Activated CD8-positive, alpha-beta memory T cell treated with anti-CD3 and anti-CD28 coated beads for 24 hours (primary cell): ENCODE results near the gene GALNT2.
A peak's percentile ranks its signal among the peaks of the same experiment; 100 is the strongest.

ENCODE experiments used
- DNase-seq: peaks from one replicate; pipeline ENCODE4 v3.0.0-alpha.2; 2020

The GALNT2 gene

DNA sequence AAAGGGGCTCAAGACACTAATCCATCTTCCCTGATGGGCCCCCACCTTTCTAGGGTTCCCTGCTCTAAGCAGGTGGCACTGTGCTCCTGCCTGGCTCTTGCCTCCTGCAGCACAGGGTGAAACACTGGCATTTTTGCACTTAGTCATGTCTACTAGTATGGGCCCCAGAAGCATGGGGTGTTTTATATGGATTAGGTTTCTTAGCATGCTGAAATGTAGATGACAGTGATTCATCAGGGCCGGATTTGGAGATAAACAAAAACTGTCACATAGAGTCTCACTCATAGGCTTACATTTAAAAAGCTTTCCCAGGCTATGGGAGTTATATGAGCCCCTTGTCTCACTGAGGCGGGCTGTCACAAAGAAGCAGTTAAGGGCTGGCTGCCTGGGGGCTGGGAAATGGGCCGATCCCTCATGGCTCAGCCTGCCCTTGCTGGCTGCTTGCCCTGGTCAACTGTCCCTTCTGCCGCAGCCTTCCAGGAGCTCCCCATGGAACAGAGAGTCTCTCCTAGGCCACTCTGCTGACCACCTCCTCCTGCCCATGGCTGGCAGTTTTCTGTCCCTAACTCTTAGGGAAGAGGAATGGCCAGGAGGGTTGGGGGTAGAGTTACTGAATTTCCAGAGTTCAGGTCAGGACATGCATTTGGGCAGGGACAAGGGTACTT lies 6.5 kb downstream of the GALNT2 start:
- peak; percentile 47 for DNase-seq

DNA sequence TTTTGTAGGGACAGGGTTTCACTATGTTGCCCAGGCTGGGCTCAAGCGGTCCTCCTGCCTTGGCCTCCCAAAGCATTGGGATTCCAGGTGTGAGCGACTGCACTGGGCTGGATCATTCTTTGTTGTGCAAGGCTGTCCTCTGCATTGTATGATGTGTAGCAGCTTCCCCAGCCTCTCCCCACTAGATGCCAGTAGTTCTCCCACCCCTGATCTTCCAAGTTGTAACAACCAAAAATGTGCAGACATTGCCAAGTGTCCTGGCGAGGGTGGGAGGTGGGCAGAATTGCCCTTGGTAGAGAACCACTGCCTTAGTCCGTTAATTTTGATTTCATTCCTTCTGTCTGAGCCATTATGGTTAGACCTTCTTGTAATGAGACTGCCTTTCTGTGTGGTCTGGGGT lies 7.2 kb downstream of the GALNT2 start:
- peak; percentile 43 for DNase-seq

DNA sequence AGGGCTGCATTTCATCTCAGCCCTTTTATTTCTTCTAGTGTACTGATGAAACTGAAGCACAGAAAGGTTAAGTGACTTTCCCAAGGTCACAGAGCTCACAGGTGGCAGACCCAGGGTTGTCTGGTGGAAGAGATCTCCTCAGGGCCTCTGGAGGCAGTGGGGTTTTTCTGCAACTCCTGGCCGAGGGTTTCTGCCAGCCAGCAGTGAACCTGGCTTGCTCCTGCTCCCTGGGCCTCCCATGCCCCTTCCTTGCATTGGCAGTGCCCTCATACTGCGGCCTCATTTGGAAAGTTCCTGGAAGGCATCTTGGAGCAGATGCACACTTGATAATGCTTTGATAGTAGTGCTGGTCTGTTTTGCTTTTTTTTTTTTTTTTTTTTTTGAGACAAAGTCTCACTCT lies 7.7 kb downstream of the GALNT2 start:
- peak; percentile 50 for DNase-seq

DNA sequence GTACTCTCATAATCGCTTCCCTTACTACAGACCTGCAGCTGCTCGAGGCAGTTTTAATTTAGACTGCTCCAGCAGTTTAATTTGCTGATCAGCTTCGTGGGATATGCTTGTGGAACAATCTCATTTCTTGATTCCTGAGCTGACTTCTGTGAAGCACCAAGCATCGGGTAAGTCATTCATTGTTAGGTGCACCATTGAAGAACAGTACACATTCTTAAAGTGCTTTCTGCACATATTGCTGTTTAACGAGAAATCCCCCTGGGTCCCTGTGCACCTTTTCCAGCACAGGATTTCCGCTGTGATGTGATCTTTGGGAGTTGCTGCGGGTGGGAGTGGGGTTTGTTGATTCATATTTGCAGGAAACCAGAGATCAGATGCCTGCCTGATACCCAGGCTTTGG lies 9.1 kb downstream of the GALNT2 start:
- DNase-seq, result peak; percentile 50

DNA sequence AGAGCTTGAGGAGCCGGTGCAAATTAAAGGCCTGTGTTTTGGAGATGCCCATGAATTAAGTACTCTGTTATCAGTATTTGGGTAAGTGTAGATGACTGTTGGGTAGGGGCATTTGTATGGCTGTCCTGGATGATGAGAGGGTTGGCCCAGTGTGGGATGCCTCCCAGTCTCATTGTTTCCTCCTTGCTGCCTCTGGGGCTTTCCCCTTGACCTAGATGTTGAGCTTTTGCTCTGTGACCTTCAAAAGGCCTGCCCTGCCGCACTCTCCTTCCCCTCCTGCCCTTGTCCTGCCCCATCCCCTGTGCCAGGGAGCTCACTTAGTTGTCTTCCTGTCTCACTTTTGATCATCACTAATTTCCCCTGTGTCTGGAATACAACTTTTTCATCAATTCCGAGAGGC lies 10.0 kb downstream of the GALNT2 start:
- DNase-seq, result no peak

DNA sequence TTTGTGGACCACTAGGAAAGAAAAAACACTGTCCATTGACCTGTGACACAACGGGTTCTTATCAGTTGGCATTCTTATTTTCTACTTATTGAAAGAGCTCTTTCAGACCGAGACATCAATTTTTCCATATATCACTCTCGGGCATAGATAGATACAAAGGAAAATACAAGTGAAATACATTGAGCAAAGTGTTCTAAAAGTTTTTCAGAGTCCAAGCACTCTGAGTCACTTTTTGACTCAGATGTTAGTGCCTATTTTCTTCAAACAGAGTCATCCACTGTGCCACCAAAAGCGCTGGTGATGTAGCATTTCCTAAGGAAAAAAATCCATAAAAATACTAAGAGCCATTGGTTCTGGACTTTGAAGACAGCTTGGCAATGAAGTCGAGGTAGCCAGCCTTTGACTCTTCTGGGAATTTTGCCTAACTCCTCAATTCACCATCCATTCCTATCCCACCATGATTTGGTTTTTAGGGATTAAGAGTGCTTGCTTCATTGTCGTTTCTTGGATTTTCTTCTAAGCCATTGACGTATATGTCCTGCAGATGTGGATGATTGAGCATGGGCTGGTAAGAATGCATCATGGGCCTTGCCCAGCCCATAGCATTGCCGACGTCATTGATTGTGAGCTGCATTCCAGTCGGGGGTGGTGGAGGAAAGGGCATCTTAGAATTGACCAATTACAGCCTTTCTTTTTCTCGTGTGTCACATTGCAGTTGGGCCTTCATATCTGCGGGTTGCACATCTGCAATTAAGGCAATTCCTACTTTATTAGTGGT lies 10.6 kb downstream of the GALNT2 start:
- peak; percentile 9 for DNase-seq

DNA sequence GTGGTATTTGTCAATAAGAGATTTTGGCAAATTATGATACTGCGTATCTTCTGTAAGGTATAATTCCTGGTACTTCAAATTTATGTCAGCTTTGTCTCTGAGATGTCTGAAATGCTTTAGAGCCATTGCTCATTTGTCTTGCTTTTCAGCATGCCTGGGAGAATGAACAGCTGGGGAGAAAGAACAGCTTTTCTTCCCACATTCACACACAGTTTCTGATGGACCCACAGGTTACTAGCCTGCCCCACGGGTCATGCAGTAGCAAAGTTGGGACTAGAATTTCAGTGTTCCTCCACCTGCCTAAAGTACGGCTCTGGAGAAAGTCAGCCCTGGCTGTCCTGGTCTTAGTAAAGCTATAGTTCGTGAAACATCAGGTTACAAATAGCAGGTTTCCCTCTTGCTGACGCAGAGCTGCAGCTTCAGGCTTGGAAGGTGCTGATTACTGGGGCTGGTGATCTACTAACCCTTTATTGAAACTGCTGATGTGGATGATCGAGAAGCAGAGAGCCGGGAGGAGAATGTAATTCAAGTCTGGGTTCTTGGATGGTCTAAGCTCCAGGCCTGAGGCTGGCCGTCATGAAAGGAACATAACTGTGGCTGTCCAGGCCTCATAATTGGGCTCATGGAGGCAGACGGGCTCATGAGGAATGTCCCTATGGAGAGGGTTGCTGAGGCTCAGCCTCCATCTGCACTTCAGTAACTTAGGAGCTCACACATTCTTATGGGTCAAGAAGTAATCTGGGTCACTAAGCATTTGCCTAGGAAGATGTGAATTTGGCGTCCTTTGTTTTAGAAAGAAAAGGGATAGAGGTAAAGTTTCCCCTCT lies 12.4 kb downstream of the GALNT2 start:
- DNase-seq, result peak; percentile 30

DNA sequence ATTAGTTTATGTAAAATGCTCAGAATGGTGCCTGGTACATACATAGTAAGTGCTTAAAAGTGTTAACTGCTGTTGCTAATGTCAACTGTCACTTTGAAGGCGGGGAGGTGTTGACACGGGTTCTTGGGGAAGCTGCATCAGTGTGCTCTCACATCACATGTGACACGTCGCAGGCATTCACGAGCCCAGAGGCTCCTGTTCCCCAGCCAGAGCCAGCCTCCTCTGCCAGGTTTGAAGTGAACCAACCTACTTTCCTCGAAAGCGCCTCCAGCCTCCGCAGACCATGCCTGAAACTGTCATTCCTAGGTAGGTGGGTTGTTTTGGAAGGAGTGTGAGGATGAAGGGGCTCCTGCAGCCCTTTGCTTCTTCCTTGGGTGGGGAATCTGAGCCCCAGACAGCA lies 13.8 kb downstream of the GALNT2 start:
- no peak for DNase-seq

DNA sequence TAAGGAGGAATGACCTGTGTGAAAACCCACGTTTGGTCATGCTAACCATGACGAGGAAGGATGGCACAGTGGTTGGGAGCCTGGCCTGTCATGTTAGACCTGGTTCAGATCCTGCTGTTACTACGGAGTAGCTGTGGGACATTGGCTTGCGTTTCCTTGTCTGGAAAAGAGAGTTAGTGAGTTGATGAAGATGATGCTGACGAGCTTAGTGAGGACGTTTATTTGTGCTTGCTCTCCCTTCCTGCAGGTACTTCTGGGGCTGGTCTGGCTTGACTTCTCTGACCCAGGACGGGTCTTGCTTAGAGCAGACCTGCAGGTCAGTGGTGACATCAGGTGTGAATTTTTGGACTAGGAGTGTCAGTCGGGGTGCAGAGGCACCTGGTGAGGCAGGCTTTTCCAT lies 14.7 kb downstream of the GALNT2 start:
- peak; percentile 54 for DNase-seq

DNA sequence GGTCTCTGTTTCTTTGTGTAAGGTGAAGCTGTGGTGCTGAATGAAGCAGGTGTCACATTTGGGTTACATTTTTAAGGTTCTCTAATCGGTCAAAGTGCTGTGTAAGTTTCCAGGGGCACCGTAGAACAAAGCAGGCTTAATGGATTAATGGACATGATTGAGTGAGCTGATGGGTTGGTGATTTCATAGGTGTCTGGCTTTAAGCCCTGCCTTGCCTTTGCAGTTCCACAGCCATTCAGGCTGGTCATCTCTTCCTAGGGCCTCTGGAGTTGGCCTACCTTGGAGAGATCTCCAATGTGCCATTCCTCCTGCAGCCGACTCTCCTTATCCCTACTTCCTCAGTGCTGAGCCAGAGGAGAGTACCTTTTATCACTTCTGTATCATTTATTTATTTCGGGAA lies 15.2 kb downstream of the GALNT2 start:
- peak; percentile 50 for DNase-seq

DNA sequence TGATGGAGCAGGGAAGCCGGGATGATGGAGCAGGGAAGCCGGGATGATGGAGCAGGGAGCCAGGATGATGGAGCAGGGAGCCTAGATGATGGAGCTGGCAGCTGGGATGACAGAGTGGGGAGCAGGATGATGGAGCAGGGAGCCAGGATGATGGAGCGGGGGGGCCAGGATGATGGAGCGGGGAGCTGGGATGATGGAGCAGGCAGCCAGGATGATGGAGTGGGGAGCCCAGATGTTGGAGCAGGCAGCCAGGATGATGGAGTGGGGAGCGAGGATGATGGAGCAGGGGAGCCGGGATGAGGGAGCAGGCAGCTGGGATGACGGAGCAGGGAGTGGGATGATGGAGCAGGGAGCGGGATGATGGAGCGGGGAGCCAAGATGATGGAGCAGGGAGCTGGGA lies 16.0 kb downstream of the GALNT2 start:
- peak; percentile 55 for DNase-seq

DNA sequence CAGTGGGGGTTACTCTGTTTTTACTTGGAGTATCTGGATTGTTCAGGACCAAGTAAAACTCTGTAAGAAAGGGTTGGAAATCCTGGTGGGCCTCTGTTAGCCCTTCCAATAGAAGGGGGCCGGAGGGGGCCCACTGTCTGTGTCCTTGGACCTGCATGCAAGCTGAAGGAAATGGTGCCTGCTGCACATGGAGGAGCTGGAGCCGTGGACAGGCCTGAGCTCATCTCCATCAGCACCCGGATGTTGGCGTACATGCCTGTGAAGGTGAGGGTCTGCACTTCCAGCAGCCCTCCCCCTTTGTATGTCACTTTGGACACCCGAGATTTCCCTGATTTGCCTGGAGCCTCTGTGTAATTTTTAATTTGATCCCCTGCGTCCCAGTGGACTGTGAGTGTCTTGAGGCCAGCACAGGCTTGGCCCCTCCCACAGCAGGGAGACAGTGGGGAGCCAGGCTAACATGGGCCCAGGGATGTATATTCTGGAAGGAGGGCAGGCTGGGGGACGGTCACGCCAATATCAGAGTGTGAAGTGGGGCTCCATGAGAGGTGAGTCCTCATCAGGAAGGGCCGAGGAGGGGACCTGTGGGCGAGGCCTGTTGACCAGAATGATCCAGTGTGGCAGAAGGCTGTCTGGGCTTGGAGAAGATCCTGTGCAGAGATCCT lies 16.8 kb downstream of the GALNT2 start:
- no peak for DNase-seq

DNA sequence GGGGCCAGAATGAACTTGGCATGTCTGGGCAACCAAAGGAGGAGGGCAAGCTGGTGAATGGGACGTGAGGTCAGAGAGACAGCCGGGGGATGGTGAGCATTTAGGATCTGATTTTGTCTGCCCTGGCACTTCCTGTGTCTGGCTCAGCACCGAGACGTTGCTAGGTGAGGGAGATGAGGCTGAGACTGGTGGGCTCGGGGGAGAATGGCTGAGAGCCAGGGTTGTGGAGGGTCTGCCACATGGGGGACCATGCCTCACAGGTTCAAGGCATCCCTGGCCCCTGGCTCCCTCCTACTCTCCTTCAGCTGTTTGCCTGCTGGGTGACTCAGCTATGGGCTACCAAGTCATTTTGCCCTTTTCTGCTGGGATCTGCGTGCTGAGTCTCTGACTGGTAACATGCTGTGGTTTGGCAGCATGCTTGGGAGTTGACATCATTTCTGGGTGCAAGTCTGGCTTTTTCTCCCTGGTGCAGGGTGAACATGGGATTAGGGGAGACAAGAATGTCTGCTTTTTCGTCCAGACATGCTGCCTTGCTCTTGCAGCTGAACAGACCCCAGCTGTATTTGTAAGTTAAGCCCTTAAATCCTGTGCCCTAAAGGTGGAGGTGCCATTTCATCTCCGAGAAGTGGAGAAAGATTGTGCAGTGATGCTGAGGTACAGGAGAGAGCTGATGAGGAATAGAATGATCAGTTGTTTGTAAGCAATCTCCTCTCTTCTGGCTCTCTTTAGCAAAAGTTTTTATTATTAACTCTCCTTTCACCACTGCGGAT lies 17.6 kb downstream of the GALNT2 start:
- peak; percentile 81 for DNase-seq

DNA sequence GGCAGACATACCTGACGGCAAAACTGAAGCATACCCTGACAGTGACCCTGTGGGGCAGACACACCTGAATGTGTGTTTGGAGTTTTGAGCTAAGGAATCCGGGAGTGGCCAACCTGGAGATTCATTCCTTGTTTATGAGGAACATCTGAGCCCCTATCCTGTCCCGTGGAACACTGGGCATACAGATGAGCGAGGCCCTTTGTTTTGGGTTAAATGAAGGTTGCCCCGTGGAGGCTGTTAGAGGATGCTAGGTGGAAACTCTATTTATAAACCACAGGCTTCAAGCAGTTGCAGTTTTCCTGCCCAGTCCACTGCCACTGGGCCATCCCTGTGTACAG lies 18.1 kb downstream of the GALNT2 start:
- peak; percentile 55 for DNase-seq

DNA sequence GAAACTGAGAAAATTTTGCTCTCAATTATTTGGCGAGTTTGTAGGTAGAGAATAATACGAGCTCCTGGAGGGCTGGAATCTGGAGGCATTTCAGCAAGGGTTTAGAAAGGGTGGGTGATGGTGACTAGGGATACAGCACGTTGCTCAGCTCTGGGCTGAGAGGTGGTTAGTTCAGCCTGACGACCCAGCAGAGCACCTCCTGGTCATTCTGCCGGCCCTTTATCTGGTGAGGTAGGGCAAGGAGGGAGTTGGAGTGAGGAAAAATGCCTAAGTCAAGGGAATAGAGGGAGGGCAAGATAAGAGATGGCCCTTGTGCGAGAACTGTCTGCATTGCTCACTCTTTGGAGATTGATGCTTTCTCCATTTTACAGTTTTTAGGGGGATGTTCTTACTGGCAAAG lies 19.1 kb downstream of the GALNT2 start:
- DNase-seq, result peak; percentile 42

DNA sequence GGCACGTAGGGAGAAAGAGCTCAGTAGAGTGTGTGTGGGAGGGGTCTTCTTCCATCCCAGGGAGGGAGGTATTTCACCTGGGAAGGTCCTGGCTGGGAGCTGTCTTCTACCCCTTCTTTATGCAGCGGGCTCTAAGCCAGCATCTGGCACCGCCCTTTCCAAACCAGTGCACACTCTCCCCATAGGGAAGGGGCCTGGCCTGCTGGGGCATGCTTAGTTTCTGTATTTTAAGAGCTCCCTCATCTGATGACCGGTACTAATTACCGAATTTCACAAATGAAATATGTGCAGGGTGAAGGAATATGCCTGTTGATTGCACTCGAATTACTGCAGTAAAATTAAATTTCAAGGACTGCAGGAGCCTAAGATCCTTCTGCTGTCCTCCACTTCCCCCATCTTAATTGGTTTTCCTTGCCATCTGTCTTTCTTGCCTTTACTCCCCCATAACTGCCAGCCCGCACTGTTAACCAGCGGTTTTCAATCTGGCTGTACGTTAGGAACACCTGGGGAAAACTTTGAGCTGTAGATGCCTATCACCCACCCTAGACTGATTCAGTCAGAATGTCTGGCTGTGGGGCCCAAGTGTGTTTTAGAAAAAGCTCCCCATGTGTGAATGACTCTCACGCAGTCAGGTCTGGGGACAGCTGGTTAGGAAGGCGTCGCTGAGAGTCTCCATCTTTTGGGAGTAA lies 20.1 kb downstream of the GALNT2 start:
- no peak for DNase-seq

DNA sequence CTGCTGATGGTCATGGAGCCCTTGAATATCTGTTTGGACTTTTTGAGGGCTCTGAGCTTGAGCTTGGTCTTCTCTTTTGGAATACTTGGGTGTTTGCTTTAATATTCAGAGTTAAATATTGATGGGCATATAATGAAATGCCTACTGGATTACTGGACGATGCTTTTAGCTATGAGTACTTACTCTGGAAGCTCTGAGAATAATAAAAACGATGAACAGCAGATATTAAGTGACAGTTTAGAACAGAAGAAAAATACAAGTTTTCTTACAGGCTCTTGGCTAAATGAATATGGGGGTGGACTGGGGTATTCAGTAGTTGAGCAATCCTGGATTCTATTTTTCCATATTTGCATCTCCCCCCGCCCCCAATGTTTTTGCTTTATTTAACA lies 20.7 kb downstream of the GALNT2 start:
- DNase-seq, result no peak

DNA sequence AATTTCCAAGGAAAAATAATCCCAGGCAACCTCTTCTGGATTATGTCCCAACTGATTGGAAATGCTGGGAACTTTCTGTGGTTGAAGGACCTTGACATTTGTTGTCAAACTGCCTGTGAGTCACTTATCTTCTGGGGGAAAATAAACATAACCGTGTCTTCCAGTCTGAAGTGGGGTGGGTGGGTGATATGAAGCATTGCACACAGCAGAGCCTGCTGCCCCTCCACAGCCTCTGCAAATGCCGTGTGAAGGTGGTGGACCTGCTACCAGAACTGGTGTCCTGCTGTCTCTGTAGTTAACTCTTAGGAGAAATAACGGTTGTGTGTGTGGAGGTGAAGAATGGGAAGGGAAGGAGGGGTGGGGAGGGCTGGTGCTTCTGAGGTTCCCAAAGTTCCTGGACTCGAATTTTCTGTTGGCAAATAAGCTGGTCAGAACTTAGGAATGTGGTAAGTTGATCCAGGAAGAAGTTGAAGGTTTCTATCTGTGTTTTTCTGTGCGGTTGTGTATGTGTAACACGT lies 23.2 kb downstream of the GALNT2 start:
- no peak for DNase-seq

DNA sequence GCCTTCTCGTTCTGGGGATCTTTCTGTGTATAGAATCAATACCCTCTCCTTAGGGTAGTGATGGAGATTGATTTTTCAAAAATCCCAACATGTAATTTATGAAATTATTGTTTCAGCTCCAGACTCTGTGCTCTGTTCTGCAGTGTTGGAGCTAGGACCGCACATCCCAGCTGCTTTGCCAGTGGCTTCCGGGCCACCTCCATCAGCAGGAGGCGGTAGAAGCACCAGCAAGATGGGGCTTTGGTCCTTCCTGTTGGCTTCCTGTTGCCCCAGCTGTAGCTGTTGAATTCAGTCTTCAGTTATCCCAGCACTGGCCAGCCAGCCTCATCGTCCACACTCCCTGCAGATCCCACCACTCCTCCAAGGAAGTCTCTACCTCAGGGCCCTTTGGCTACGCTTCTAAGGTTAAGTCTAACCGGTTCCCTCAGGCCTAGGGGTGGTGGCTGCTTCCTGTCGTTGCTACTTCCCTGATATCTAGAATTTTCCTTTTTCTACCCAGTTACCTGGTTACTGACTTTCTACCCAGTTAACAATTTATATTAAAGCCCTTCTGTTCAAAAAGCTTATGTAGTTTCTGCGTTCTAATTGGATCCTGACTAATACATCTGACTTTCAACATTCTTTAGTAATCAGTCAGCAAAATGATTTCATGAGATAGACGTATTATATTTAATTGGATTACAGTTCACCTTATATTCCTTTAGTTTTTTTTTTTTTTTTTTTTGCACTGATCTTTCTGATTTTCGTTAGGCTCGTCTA lies 24.6 kb downstream of the GALNT2 start:
- DNase-seq, result no peak

DNA sequence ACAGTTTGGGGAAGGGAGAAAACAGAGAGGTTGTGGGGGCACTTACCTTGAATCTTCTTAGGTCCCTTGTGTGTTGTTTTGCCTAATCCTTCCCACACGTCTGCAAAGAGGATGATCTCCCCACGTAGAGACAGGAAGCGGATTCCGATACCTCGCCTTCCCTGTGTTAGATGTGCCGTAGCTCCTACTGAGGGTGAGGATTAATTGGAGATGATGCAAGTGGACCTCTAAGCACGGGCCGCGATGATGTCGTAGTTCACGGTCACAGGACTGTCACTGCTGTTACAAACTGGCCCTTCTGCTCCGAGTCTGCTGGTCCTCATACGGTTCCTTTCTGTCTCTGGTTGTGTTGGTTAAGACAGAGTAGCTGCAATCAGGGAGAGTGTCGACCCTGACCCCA lies 27.7 kb downstream of the GALNT2 start:
- no peak for DNase-seq

DNA sequence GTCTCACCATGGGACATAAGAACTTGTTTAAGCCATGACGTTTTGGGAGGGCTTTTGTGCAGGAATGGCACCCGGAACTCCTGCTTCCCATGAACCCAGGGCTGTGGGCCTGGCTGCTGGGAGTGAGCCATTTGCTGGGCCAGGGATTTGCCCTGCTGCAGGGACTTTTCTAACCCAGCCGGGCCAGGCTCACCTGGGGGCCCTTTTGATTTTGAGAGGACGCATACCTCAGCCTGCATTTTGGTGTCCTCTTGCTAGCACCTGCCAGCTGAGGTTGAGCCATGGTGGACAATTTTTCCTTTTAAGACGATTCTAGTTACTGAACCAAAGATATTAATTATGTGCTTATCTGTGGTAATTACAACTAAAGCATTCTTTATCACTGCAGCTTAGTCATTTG lies 28.9 kb downstream of the GALNT2 start:
- no peak for DNase-seq
